ENCODE measurements around the gene RMND5B.
"Not testable (repeated sequence)": the region's sequence is repeated elsewhere in the genome, so short reads cannot be mapped to it uniquely, and the experiment has no call there.

The RMND5B gene

DNA sequence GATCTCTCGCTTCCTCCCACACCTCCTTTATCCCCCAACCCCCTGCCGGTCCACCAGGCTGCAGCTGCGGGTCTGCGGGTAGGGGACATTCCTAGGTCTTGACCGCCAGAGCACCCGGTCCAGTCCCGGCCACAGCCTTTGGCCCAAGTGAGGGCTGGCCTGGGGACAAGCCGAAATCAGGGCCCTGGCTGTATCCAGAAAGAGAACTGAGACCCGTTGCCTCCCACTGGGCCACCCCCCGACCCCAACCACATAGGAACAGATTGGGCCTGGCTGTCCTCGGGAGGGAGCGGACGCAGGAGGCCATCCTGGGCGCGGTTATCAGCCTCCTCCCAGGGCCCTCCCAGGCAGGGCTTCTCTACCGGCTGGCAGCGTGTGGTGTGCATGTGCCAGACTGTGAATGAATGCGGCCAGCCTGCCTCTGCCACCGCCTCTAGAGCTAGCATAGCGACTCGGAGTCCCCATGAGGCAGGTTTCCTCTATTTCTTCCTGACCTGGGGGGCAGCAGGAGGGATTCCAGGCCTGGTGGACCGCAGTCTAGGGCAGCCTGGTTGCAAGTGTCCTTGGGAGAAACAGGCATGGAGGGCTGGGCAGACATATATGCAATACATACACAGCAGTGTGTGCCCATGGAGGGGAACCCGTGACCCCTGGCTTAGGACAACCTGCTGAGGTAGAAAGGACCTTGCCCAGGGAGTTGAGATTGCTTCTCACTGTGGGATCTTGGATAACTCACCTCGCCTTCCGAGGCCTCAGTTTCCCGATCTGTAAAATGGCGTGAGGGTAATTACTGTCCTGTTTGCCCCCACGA, 16.3 kb upstream of the RMND5B start:
- no peak for DNase-seq

DNA sequence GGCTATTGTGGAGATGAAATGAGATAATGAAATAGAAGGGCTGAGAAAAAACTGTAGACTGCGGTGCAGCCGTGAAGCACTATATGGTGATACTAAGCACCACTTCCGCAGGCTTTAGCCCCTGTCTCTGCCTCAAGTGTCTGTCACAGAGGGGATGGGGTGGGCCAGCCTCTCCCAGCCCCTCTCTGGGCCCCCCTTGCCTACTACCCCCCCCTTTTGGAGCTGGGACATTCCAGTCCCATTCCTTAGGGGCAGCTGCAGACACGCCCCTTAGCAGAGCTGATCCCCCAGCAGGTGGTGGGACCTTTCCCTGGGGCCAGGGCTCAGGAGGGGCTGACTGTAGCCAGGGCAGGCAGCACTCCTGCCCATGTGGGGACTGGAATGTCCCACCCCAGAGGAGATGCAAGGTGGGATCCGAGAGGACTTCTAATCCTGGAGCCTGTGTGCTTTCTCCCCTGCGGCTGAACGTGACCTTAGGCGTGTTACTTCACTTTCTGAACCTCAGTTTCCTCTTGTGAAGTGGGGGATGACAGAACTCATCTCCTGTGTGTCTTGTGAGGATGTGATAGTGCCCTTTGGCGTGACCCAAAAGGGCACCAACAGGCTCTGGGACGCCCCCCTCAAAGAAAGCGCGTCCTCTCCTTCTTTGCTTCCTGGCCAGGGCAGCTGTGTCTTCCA, 15.5 kb upstream of the RMND5B start:
- DNase-seq = no peak

DNA sequence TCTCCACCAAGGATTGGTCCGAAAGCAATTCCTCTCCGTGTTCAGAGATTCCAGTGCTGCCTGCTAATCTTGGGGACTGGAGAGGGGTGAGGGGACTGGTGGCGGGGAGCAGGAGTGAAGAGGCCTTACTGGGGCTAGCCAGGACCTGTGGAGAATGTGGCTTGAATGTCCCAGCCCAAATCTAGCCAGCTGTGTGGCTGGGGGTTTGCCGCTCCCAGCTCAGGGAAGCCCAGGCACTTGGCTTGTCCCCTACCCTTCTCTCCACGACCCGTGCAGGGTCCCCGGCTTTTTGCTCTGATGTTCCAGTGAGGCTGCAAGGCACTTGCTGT, 15.0 kb upstream of the RMND5B start:
- no peak for DNase-seq

DNA sequence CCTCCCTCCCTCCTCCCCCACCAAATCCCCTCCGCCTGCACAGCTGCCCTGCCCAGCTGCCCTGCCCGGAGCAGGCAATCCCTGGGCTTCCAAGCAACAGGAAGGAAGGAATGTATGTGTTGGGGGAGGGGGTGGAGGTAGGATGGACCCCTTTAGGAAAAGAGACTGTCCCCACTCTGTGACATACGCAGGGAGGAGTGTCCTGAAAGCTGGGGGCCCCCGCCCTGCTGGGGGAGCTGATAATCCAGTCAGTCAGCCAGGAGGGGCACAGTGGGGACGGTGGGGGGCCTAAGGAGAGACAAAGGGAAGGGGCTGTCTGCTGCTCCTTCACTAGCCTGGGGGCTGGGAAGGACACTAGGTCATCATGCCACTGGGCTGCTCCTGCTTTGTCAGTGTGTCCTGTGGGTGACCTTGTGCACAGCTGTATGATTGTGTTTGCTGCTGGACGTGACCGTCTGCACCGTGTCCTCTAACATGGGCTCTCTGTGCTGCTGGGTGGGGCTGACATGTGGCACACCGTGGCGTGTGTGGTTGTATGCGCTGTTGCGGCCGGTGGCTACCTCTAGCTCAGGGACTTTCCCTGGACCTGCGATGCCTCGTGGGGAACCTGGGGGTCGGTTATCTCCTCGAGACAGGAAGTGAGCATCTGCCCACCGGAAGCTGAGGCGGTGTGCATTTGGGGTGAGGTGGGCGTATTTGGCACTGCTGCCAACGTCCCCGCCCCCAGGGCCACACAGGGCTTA, 14.5 kb upstream of the RMND5B start:
- DNase-seq = no peak

DNA sequence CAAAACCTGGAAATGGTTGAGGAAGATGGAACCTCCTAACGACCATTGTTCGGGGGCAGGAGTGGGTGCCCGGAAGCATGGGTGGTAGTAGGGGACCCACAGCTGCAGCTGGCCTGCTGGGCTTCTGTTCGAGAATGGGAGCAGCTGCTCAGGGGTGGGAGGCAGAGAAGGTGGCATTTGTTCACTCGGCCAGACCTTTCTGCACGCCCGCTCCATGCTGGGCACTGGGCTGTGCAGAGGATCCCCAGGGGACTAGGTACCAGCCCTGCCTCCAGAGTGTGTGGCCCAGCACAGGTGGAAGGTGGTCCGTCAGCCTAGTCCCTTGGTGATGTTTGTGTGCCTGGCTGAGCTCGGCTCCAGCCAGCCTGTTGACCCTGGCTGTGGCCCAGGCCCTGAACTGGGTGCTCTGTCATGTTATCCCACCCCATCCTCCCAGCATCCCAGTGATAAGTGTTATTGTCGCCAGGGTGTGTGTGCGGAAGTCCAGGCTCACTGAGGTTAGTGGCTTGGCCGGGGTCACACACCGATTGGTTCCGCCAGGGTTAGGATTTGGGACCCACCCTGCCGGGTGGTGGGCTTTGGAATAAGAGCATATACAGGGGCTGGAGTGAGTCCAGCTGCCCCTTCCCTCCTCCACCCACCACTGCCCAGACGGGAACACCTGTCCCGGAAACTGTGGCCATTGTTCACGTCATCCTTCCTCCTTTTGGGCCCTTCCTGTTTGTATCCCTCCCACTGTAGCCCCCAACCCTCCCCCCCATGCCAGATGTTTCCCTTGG, 12.7 kb upstream of the RMND5B start:
- no peak for DNase-seq

DNA sequence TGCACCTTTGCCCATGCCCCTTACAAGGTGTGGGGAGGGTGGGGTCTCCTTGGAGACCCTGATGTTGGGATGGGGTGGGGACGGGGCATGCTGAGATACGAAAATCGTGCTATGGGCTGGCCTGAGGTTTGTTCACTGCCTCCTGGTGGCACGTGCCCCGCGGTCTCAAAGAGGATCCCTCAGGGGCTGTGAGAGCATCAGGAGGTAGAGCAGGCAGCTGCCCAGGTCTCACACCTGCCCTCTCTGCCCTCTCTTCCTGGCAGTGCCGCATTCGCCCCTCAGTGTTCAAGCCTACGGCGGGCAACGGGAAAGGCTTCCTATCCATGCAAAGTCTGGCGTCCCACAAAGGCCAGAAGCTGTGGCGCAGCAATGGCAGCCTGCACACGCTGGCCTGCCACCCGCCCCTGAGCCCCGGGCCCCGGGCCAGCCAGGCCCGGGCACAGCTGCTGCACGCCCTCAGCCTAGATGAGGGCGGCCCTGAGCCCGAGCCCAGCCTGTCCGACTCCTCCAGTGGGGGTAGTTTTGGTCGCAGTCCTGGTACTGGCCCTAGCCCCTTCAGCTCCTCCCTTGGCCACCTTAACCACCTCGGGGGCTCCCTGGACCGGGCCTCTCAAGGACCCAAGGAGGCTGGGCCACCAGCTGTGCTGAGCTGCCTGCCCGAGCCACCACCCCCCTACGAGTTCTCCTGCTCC, 10.8 kb upstream of the RMND5B start:
- no peak for DNase-seq

DNA sequence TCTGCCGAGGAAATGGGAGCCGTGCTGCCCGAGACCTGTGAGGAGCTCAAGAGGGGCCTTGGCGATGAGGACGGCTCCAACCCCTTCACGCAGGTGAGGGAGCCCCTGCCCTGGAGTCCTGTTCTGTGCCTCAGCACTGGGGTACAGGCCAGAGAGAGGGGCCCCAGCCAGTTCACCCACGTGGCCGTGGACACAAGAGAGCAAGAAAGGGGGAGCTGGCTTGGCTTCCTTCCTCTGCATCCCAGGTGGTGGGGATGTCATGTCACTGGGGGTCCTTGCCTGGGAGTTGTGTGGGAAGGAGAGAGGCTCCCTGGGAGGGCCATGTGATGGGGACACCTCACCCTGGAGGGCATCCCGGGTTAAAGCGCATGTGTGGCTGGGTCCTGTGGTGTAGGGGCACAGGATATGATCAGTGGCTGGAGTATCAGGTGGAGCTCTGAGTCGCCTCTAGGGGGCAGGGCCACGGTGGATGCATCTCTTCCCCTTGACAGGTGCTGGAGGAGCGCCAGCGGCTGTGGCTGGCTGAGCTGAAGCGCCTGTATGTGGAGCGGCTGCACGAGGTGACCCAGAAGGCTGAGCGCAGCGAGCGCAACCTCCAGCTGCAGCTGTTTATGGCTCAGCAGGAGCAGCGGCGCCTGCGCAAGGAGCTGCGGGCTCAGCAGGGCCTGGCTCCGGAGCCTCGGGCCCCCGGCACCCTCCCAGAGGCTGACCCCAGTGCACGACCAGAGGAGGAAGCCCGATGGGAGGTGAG, 10.0 kb upstream of the RMND5B start:
- DNase-seq = peak; percentile 85

DNA sequence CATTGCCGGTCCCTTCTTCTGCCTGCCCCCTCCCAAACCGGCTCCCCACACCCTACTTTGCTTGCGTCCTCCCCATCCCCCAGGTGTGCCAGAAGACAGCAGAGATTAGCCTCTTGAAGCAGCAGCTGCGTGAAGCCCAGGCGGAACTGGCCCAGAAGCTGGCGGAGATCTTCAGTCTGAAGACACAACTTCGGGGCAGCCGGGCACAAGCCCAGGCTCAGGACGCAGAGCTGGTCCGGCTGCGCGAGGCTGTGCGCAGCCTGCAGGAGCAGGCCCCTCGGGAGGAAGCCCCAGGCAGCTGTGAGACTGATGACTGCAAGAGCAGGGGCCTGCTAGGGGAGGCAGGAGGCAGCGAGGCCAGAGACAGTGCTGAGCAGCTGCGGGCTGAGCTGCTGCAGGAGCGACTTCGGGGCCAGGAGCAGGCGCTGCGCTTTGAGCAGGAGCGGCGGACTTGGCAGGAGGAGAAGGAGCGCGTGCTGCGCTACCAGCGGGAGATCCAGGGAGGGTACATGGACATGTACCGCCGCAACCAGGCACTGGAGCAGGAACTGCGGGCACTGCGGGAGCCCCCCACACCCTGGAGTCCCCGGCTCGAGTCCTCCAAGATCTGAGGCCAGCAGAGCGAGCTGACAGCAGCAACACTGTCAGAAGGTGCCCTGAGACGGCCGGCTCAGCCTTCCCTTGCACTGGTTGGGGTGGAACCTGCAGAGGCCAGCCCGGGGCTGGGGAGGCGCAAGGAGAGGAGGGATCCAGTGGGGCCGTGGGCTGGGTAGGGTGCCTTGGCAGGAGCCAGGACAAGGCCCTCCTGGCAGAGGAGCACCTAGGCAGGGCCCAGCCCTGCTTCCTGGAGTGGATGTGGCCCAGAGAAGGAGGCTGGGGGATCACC, 9.2 kb upstream of the RMND5B start:
- no peak for DNase-seq

DNA sequence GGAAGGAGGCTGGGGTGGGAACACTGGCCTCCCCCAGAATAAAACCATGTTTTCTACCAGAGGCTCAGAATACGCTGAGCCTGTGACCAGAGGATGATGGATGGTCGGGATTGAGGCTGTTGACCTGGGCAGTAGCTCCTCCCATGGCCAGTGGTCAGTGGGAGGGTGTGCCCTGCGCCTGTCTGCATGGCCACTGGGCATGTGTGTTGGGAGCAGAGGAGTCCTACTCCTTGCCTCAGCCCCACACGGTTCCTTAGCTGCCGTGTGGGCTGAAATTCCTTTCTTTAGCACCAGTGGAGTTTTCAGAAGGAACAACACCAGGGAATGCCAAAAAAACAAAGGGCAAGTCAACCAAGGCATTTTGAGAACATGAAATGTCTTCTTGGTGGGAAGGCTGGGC, 8.5 kb upstream of the RMND5B start:
- no peak for DNase-seq

DNA sequence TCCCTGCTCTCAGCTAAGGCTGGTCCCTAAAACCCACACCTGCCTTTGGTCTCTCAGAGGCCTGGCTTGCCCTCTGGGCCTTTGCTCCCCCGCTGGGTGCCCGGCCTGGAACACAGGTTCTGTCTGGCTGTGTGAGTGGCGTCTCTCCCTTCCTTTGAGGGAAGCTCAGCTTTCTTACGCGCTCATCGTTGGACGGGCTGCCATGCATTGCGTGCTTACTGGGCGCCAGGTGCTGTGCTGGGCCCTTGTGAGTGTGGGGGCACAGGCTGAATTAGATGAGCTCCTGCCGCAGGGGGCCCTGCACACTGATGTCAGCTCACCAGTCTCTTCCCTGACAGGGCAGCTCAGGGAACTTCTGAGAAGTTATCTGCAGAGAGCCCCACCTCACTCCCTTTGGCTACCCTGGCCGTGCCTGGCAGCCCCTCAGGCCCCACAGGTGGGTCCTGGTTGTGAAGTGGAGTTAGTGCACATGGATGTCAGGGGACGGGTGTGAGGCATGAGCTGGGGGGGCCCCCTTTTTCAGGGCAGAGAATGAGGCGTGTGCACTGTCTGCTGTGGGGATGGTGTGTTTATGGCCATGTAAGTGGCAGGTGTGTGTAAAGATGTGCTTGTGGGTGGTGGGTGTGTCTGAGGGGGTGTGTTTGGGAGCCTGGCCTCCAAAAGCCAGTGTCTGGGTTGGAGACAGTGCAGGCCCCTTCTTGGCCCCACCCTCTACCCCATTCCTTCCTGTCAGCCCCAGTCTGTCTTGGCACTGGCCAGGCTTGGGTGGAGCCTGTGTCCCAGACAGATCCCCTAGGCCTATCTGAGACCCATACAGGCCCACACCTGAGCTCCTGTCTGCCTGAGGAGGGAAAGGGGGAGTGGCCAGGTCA, 7.5 kb upstream of the RMND5B start:
- no peak for DNase-seq

DNA sequence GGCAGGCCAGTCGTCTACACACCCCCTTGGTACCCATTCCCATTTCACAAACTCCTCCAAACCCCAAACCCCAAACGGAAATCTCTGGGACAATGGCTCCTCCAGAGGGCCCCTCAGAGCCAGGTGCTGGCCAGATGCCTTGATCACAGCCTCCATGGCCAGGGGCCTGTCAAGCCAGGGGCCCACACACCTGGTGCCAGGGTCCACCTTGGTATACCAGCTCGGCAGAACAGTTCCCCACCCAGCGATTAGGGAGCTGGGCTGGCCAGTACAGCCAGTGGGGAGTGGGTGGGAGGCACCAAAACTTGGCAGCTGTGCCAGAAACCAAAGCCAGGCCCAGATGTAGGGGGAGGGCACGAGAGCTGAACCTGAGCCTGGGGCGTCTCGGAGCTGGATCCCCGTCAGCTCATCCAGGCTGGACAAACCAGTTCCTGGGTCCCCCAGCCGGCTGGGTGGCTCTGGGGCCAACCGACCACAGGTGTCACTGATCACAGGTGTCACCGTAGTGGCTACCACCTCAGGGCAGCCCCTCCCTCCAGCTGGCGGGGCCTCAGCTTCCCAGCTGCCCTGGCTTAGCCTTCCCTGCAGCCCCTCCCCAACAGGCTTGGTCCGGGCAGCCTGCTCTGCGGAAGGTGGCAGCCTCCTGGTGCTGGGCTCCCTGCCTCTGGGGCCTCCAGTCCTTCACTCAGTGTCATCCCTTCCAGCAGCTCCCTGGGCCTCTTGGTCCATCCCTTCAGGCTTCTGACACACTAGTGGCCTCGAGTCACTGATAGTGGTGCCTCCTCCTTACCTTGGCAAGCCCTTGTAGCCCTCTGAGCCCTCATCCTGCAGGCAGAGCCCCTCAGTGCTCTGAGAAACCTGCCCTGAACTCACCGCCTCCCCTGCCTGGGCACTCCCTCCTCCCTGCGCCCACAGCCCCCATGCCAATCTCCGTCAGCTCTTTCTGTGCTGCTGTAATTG, 6.6 kb upstream of the RMND5B start:
- peak; percentile 85 for DNase-seq

DNA sequence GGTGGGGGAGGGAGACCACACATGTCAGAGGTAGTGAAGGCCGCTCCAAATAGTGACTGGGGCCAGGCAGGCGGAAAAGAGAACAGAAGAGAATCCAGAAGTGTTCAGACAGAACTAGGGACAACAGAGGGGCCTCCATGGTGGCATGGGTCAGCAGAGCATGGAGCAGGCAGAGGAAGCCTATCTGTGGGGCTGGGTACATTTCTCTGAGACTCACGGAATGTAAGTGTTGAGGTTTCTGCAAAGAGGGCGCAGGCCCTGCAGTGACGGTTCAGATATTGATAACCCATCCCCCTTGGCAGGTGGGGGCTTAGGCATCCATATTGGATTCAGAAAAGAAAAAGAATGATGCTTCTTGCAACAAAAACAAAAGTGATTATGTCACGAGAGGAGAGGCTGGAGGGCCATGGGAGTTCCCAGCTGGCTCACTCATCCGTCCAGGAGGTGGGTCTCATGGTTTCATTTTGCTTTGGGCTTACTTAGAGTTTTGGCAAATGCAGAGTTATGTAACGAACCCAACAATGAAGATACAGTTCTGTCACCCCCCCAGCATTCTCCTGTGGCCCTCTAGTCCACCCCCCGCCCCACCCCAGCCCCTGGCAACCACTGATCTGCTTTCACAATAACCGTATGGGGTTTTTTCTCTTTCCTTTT, 5.4 kb upstream of the RMND5B start:
- no peak for DNase-seq

DNA sequence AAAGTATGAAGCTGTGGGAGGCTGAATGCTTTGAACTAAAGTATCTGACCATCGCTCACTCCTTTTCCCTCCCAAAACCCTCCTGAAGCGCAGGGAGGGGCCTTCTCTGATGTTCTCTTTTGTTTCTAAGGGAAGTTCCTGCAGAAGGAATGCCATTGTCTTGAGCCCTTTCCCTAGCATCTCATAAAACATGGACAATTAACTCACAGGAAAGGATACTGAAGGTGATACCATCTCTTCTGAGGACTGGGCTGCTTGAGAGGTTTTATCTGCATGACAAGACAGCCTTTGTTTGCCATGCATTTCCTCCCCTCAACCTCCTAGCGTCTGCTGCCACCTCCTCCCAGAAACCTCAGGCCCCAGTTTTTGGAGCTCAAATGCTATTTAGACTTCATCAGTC, 4.3 kb upstream of the RMND5B start:
- no peak for DNase-seq

DNA sequence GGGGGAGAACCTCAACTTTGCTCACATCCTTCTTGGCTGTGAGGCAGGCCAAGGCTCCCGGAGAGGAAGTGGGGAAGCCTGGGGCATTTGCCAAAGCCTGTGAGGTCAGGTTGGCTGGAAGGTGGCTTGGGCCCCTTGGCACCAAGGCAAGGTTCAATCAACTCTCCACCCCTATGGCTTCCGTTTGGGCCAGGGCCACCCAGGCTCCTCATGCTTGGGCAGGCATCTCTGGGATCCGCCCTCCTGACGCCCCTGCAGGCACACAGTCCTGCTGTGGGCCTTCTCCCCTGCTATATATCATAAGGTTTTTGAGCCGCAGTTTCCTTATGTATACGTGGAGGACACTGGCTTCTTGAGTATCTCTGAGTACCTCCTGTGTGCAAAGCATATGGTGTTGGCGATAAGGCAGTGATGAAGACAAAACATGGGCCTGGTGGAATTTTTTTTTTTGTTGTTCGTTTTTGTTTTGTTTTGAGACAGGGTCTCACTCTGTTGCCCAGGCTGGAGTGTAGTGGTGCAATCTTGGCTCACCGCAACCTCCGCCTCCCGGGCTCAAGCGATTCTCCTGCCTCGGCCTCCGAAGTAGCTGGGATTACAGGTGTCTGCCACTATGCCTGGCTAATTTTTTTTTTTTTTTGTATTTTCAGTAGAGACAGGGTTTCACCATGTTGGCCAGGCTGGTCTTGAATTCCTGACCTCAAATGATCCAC, 3.4 kb upstream of the RMND5B start:
- not testable (repeated sequence) for DNase-seq

DNA sequence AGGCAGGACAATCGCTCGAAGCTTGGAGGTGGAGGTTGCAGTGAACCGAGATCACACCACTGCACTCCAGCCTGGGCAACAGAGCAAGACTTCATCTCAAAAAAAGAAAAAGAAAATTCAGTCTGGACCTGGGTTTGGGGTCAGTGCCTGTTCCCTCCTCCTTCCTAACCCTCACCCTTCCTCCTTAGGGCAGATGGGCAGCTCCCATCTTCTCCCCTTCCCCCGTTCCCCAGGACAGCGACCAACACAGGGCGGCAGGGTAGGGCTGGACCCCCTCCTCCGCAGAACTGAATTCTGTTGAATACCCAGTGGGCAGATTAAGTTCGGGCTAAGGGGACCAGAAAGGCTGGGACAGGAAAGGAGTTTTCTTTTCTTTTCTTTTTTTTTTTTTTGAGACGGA, 1.5 kb upstream of the RMND5B start:
- no peak for DNase-seq

DNA sequence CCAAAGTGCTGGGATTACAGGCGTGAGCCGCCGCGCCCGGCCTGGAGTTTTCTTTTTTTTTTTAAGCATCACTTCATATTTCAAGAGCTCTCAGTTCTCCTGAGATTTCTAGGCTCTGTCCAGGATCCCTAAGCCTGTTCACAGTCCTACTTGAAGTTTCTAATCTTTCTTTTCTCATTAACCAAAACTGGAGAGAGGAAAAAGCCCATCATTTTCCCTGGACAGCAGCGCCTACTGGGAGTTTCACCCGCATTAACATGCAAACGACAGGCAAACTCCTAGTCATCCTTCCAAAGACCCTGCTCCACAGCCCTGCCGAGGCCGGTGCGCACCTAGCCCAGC, 609 bp upstream of the RMND5B start:
- not testable (repeated sequence) for DNase-seq

DNA sequence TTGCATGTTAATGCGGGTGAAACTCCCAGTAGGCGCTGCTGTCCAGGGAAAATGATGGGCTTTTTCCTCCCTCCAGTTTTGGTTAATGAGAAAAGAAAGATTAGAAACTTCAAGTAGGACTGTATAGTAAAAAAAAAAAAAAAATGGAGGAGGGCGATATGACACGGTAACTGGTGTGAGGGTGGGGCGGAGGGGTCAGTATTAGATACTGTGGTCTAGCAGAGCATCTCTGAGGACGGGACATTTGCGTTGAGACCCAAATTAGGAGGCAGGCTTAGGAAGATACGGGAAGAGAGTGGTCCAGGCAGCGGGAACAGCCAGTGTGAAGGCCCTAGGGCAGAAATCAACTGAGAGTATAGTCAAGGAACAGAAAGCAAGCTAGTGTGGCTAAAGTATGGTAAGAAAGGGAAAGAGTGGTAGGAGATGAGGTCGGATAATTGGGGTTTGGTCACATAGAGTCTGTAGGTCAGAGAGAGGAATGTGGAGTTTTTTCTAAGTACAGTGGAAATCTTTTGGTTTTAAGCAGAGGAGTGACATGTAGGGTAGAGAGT, 707 bp downstream of the RMND5B start:
- DNase-seq = no peak

All from NCI-H510A (cell line).